OCI-LY3 (cell line): ENCODE results near the gene BANP.

Source experiments
- CTCF ChIP-seq: fragments of 200-600, 300-600 bp; sonication (generic); IDR thresholded peaks from 2 replicates; pipeline ENCODE4 v1.5.1; 2014; ENCODE audit warnings: antibody characterized with exemption, low read length, low read depth
- EZH2phosphoT487 ChIP-seq: fragments of 200-600 bp; shearing (Covaris generic); IDR thresholded peaks from 2 replicates; pipeline ENCODE4 v1.6.1; 2018; ENCODE audit warnings: antibody characterized with exemption, mixed run types, low read depth

- TF ChIP-seq CTCF (no peak), EZH2phosphoT487 (no peak)
Observed at GRCh38 chr16:88005968-88006367, 54.7 kb downstream of the BANP start.
